ENCODE results near the gene EIF2S3B.

Gene EIF2S3B

GRCh38 chr12:10491766-10492165 is 13.9 kb upstream of the EIF2S3B start:
- TF ChIP-seq CTCF (IDR thresholded peaks at IDR 0.05; ENCODE audit: low read depth, low read length, missing control alignments), result no peak
- DNase-seq (ENCODE audit: low read depth), result no peak
- H3K4me3 ChIP-seq (ENCODE audit: low read depth, low read length), result no peak overlapping the region
- in situ Hi-C loops (cut with HindIII; ENCODE audit: low sequenced_read_pairs), result no loop called here

- peak; percentile 67 for DNase-seq (ENCODE audit: low read depth)
- in situ Hi-C loops (cut with HindIII; ENCODE audit: low sequenced_read_pairs), result no loop called here
- no peak for TF ChIP-seq CTCF (IDR thresholded peaks at IDR 0.05; ENCODE audit: low read depth, low read length, missing control alignments)
- H3K4me3 ChIP-seq (ENCODE audit: low read depth, low read length), result no peak overlapping the region
Observed at GRCh38 chr12:10497602-10498001, 8.1 kb upstream of the EIF2S3B start.

GRCh38 chr12:10498042-10498441 is 7.6 kb upstream of the EIF2S3B start:
- DNase-seq (ENCODE audit: low read depth), result no peak
- in situ Hi-C loops (cut with HindIII; ENCODE audit: low sequenced_read_pairs), result no loop called here
- no peak for TF ChIP-seq CTCF (IDR thresholded peaks at IDR 0.05; ENCODE audit: low read depth, low read length, missing control alignments)
- H3K4me3 ChIP-seq (ENCODE audit: low read depth, low read length), result no peak overlapping the region

- peak; percentile 11 for DNase-seq (ENCODE audit: low read depth)
- in situ Hi-C loops (cut with HindIII; ENCODE audit: low sequenced_read_pairs), result no loop called here
- no peak overlapping the region for H3K4me3 ChIP-seq (ENCODE audit: low read depth, low read length)
- peak; percentile 22 for TF ChIP-seq CTCF (IDR thresholded peaks at IDR 0.05; ENCODE audit: low read depth, low read length, missing control alignments)
Observed at GRCh38 chr12:10501030-10501429, 4.7 kb upstream of the EIF2S3B start.

GRCh38 chr12:10503460-10503859 is 2.2 kb upstream of the EIF2S3B start:
- DNase-seq (ENCODE audit: low read depth), result no peak
- in situ Hi-C loops (cut with HindIII; ENCODE audit: low sequenced_read_pairs), result no loop called here
- TF ChIP-seq CTCF (IDR thresholded peaks at IDR 0.05; ENCODE audit: low read depth, low read length, missing control alignments), result no peak
- H3K4me3 ChIP-seq (ENCODE audit: low read depth, low read length), result no peak overlapping the region

GRCh38 chr12:10511756-10512355 is 6.2 kb downstream of the EIF2S3B start:
- in situ Hi-C loops (cut with HindIII; ENCODE audit: low sequenced_read_pairs), result no loop called here
- no peak for DNase-seq (ENCODE audit: low read depth)
- no peak for TF ChIP-seq CTCF (IDR thresholded peaks at IDR 0.05; ENCODE audit: low read depth, low read length, missing control alignments)
- H3K4me3 ChIP-seq (ENCODE audit: low read depth, low read length), result no peak overlapping the region

Data from astrocyte of the cerebellum (primary cell).